Measurements from ENCODE around the gene MRPS27.

The MRPS27 gene

GRCh38 chr5:72231991-72232703 lies 87.9 kb downstream of the MRPS27 start:
- TF ChIP-seq CTCF (IDR thresholded peaks at IDR 0.05; ENCODE audit: insufficient read depth, low read depth, low read length, missing control alignments), result no peak
- H3K4me3 ChIP-seq (ENCODE audit: low read length), result no peak overlapping the region
- peak; percentile 54 for DNase-seq (ENCODE audit: low read depth)

- TF ChIP-seq CTCF (IDR thresholded peaks at IDR 0.05; ENCODE audit: insufficient read depth, low read depth, low read length, missing control alignments), result no peak
- no peak overlapping the region for H3K4me3 ChIP-seq (ENCODE audit: low read length)
- DNase-seq (ENCODE audit: low read depth), result no peak
Measured at GRCh38 chr5:72228960-72229359, 91.1 kb downstream of the MRPS27 start.

GRCh38 chr5:72226950-72227349 lies 93.1 kb downstream of the MRPS27 start:
- no peak for DNase-seq (ENCODE audit: low read depth)
- H3K4me3 ChIP-seq (ENCODE audit: low read length), result no peak overlapping the region
- no peak for TF ChIP-seq CTCF (IDR thresholded peaks at IDR 0.05; ENCODE audit: insufficient read depth, low read depth, low read length, missing control alignments)

- no peak for TF ChIP-seq CTCF (IDR thresholded peaks at IDR 0.05; ENCODE audit: insufficient read depth, low read depth, low read length, missing control alignments)
- no peak for DNase-seq (ENCODE audit: low read depth)
- no peak overlapping the region for H3K4me3 ChIP-seq (ENCODE audit: low read length)
Measured at GRCh38 chr5:72225741-72226140, 94.3 kb downstream of the MRPS27 start.

- no peak for TF ChIP-seq CTCF (IDR thresholded peaks at IDR 0.05; ENCODE audit: insufficient read depth, low read depth, low read length, missing control alignments)
- no peak for DNase-seq (ENCODE audit: low read depth)
- no peak overlapping the region for H3K4me3 ChIP-seq (ENCODE audit: low read length)
Measured at GRCh38 chr5:72224946-72225463, 95.0 kb downstream of the MRPS27 start.

- DNase-seq (ENCODE audit: low read depth), result no peak
- no peak for TF ChIP-seq CTCF (IDR thresholded peaks at IDR 0.05; ENCODE audit: insufficient read depth, low read depth, low read length, missing control alignments)
- no peak overlapping the region for H3K4me3 ChIP-seq (ENCODE audit: low read length)
Measured at GRCh38 chr5:72223371-72223770, 96.7 kb downstream of the MRPS27 start.

GRCh38 chr5:72222521-72222920 lies 97.5 kb downstream of the MRPS27 start:
- H3K4me3 ChIP-seq (ENCODE audit: low read length), result no peak overlapping the region
- TF ChIP-seq CTCF (IDR thresholded peaks at IDR 0.05; ENCODE audit: insufficient read depth, low read depth, low read length, missing control alignments), result no peak

More at GRCh38 chr5:72222521-72222920, 97.5 kb downstream of the MRPS27 start:
- DNase-seq (ENCODE audit: low read depth), result no peak
